GM23338 (cell line): ENCODE data around the gene SNORC. TPM values are rescaled to one million over a fixed set of nuclear protein-coding genes. Genes with fewer than 3 reads are reported as not detected.

Experiments used
- ATAC-seq: fragments of 200-7000 bp; cut with Tn5 transposase; 3 replicates; pipeline ENCODE4 v1.9.1; 2020
- DNase-seq: peaks from one replicate; pipeline ENCODE4 v3.0.0-alpha.2; 2015; ENCODE audit warnings: low spot score
- H2AFZ ChIP-seq: fragments of 200-600 bp; sonication (generic); 2 replicates; pipeline ENCODE4 v1.8.0; 2016; ENCODE audit warnings: antibody characterized with exemption, mild to moderate bottlenecking, moderate library complexity
- H3F3A ChIP-seq: fragments of 200-600 bp; sonication (generic); replicated peaks from 2 replicates; pipeline ENCODE4 v1.8.0; 2017; ENCODE audit warnings: antibody characterized with exemption, mixed run types, low read depth
- H3K27ac ChIP-seq: fragments of 200-600 bp; sonication (generic); 2 replicates; pipeline ENCODE4 v1.6.1; 2016; ENCODE audit warnings: low read depth
- H3K27me3 ChIP-seq: fragments of 200-600 bp; sonication (generic); 2 replicates; pipeline ENCODE4 v1.8.0; 2016; ENCODE audit warnings: mild to moderate bottlenecking, mixed run types, moderate library complexity; ENCODE audit not compliant: insufficient read depth
- H3K36me3 ChIP-seq: fragments of 200-600 bp; sonication (generic); 2 replicates; pipeline ENCODE4 v1.8.0; 2016; ENCODE audit warnings: mild to moderate bottlenecking; ENCODE audit not compliant: insufficient read depth
- H3K4me1 ChIP-seq: fragments of 200-600 bp; sonication (generic); 2 replicates; pipeline ENCODE4 v1.8.0; 2016; ENCODE audit warnings: mild to moderate bottlenecking, moderate library complexity; ENCODE audit not compliant: insufficient read depth
- H3K4me2 ChIP-seq: fragments of 200-600 bp; sonication (generic); 2 replicates; pipeline ENCODE4 v1.7.1; 2017; ENCODE audit warnings: mixed run types
- H3K4me3 ChIP-seq: fragments of 200-600 bp; sonication (generic); 2 replicates; pipeline ENCODE4 v1.6.1; 2016; ENCODE audit warnings: mixed run types
- H3K79me2 ChIP-seq: fragments of 200-600 bp; sonication (generic); replicated peaks from 2 replicates; pipeline ENCODE4 v1.8.0; 2017; ENCODE audit warnings: mild to moderate bottlenecking; ENCODE audit not compliant: insufficient read depth
- H3K9me2 ChIP-seq: fragments of 200-600 bp; sonication (generic); 2 replicates; pipeline ENCODE4 v1.8.0; 2017; ENCODE audit not compliant: insufficient read depth
- H4K20me1 ChIP-seq: fragments of 200-600 bp; sonication (generic); replicated peaks from 2 replicates; pipeline ENCODE4 v1.8.0; 2017; ENCODE audit warnings: mild to moderate bottlenecking; ENCODE audit not compliant: insufficient read depth
- H3K27ac Mint-ChIP-seq: 2 replicates; pipeline ENCODE4 v1.8.0; 2020; ENCODE audit warnings: inconsistent platforms, mild to moderate bottlenecking, moderate library complexity, mixed read lengths
- H3K27me3 Mint-ChIP-seq: 3 replicates; pipeline ENCODE4 v1.8.0; 2022; ENCODE audit warnings: low read depth, mild to moderate bottlenecking, moderate library complexity, mixed read lengths, inconsistent platforms; ENCODE audit not compliant: insufficient read depth, poor library complexity
- H3K36me3 Mint-ChIP-seq: 3 replicates; pipeline ENCODE4 v1.8.0; 2021; ENCODE audit warnings: low read depth, mild to moderate bottlenecking, inconsistent platforms, moderate library complexity, mixed read lengths
- H3K4me1 Mint-ChIP-seq: 3 replicates; pipeline ENCODE4 v1.8.0; 2020; ENCODE audit warnings: mild to moderate bottlenecking, inconsistent platforms, mixed read lengths
- H3K4me3 Mint-ChIP-seq: 3 replicates; pipeline ENCODE4 v1.8.0; 2021; ENCODE audit warnings: moderate library complexity, mild to moderate bottlenecking, inconsistent platforms, mixed read lengths
- H3K9me3 Mint-ChIP-seq: 3 replicates; pipeline ENCODE4 v1.8.0; 2020; ENCODE audit warnings: moderate library complexity, mild to moderate bottlenecking, inconsistent platforms, mixed read lengths
- CREB1 ChIP-seq: fragments of 250-450 bp; sonication (Bioruptor Pico); IDR thresholded peaks from 2 replicates; pipeline ENCODE4 v1.5.0; 2020; ENCODE audit warnings: low read depth, mild to moderate bottlenecking, moderate library complexity
- CTCF ChIP-seq, 2 experiments: fragments of 200-600 bp in 1 of 2; sonication (generic) in 1 of 2; conservative IDR thresholded peaks; 2 replicates each; pipeline versions ENCODE4 v1.5.1 to v1.6.1; 2016 to 2017; ENCODE audit warnings: antibody characterized with exemption in 2 of 2, low read depth in 2 of 2, mild to moderate bottlenecking in 2 of 2, moderate library complexity in 1 of 2
- ETS1 ChIP-seq: IDR thresholded peaks from 2 replicates; pipeline ENCODE4 v1.6.1; 2016; ENCODE audit warnings: antibody characterized with exemption
- EZH2 ChIP-seq: fragments of 200-600 bp; sonication (generic); IDR thresholded peaks from one replicate; pipeline ENCODE4 v1.8.0; 2017; ENCODE audit warnings: antibody characterized with exemption, mild to moderate bottlenecking, low read depth; ENCODE audit not compliant: unreplicated experiment
- EZH2phosphoT487 ChIP-seq: fragments of 200-600 bp; sonication (generic); IDR thresholded peaks from one replicate; pipeline ENCODE4 v1.8.1; 2018; ENCODE audit warnings: antibody characterized with exemption; ENCODE audit not compliant: unreplicated experiment
- JUNB ChIP-seq: IDR thresholded peaks from one replicate; pipeline ENCODE4 v1.6.1; 2016; ENCODE audit warnings: antibody characterized with exemption; ENCODE audit not compliant: unreplicated experiment
- NANOG ChIP-seq: IDR thresholded peaks from 2 replicates; pipeline ENCODE4 v1.6.1; 2016; ENCODE audit warnings: antibody characterized with exemption, borderline replicate concordance
- POLR2AphosphoS5 ChIP-seq: IDR thresholded peaks from 2 replicates; pipeline ENCODE4 v1.6.1; 2016; ENCODE audit warnings: antibody characterized with exemption, low read depth
- REST ChIP-seq: IDR thresholded peaks from one replicate; pipeline ENCODE4 v1.6.1; 2018; ENCODE audit warnings: antibody characterized with exemption; ENCODE audit not compliant: unreplicated experiment
- STAT1 ChIP-seq: IDR thresholded peaks from one replicate; pipeline ENCODE4 v1.6.1; 2016; ENCODE audit warnings: antibody characterized with exemption; ENCODE audit not compliant: unreplicated experiment
- ZNF114 ChIP-seq: fragments of 250-450 bp; sonication (Bioruptor Pico); IDR thresholded peaks from 2 replicates; pipeline ENCODE4 v1.5.0; 2020; ENCODE audit warnings: mild to moderate bottlenecking, moderate library complexity
- ZNF331 ChIP-seq: fragments of 250-450 bp; sonication (Bioruptor Pico); IDR thresholded peaks from 2 replicates; pipeline ENCODE4 v1.5.0; 2020; ENCODE audit warnings: low read depth, mild to moderate bottlenecking, moderate library complexity
- ZNF462 ChIP-seq: fragments of 250-450 bp; sonication (Bioruptor Pico); IDR thresholded peaks from 2 replicates; pipeline ENCODE4 v1.5.0; 2020; ENCODE audit warnings: mild to moderate bottlenecking, moderate library complexity
- polyA plus RNA-seq: library from polyadenylated mRNA; unstranded; fragments of >200 nt; fragmentation: Nextera tagmentation; extraction: Ambion mirVana; gene quantifications from 2 replicates; pipeline ENCODE4 v1.2.1, GENCODE V29; 2016
- total RNA-seq: library from RNA; depleted of rRNA; stranded (reverse); fragments of >200 nt; shearing (Covaris generic); gene quantifications from 2 replicates; pipeline ENCODE4 v1.2.3, GENCODE V29; 2014

SNORC gene
- total and polyA plus RNA-seq, 2 experiments from 2014 or later: 0.80 to 1.6 TPM

- Mint-ChIP-seq H3K9me3 (no peaks in the 10 kb centered on the region; the same call in 2 of the 3 replicates), H3K27ac (peak overlapping the region; percentile 17), H3K27me3 (peaks cover 10% of the 10 kb centered on the region), H3K4me1 (peaks cover 26% of the 10 kb centered on the region), H3K36me3 (no peaks in the 10 kb centered on the region), H3K4me3 (no peak overlapping the region)
- no peak overlapping the region for H3K4me2 ChIP-seq
- peaks cover 6% of the 10 kb centered on the region; the same call in 1 of the 2 replicates for H3K4me1 ChIP-seq
- no peaks in the 10 kb centered on the region for H4K20me1 ChIP-seq
- no peak overlapping the region for H3K4me3 ChIP-seq
- no peaks in the 10 kb centered on the region for H3K9me2 ChIP-seq
- no peak overlapping the region for H3K27ac ChIP-seq
- TF ChIP-seq ZNF114 (CRISPR knock-in tag) (no peak), POLR2AphosphoS5 (no peak), EZH2 (no peak), ETS1 (no peak), CTCF (conservative IDR thresholded peaks at IDR 0.05; ENCODE audit: low read depth in 2 of 2) (no peak), ZNF331 (CRISPR knock-in tag) (no peak), REST (no peak), ZNF462 (no peak), NANOG (no peak), JUNB (no peak), CREB1 (no peak), STAT1 (no peak), EZH2phosphoT487 (no peak)
- no peaks in the 10 kb centered on the region for H3K27me3 ChIP-seq
- no peaks in the 10 kb centered on the region for H3K79me2 ChIP-seq
- DNase-seq (no peak), ATAC-seq (no peak)
- no peak overlapping the region for H2AFZ ChIP-seq
- H3K36me3 ChIP-seq: no peaks in the 10 kb centered on the region
- no peaks in the 10 kb centered on the region; the same call in 1 of the 2 replicates for H3F3A ChIP-seq
Measured at GRCh38 chr2:232886176-232886575, 16.1 kb downstream of the SNORC start.
